Stimulated activated CD8-positive, alpha-beta memory T cell treated with anti-CD3 and anti-CD28 coated beads, Interleukin-7, amount 100 ng/mL, for 24 hours (primary cell): ENCODE data around the gene IL20RA.
"Not testable (repeated sequence)": the region's sequence is repeated elsewhere in the genome, so short reads cannot be mapped to it uniquely, and the experiment has no call there.

Experiments used
- DNase-seq: peaks from one replicate; pipeline ENCODE4 v3.0.0-alpha.2; 2020; ENCODE audit warnings: low read depth

IL20RA gene

DNA sequence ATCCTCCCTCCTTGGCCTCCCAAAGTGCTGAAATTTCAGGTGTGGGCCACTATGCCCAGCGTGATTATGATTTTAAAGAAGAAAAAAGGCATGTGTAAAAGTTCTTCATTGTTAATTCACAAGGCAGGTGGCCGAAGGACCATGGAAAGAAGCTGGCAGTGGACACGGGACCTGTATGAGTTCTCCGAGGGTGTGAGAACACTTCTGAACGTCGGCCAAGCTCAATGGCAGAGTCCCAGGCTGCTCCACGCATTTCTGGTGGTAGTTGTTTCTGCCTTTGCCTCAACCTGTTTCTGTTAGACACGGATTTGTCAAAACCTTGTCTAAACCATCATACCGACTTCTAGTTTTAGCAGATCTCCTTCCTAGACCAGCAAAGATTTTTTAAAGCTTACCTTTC, 36.6 kb downstream of the IL20RA start:
- DNase-seq, result no peak

DNA sequence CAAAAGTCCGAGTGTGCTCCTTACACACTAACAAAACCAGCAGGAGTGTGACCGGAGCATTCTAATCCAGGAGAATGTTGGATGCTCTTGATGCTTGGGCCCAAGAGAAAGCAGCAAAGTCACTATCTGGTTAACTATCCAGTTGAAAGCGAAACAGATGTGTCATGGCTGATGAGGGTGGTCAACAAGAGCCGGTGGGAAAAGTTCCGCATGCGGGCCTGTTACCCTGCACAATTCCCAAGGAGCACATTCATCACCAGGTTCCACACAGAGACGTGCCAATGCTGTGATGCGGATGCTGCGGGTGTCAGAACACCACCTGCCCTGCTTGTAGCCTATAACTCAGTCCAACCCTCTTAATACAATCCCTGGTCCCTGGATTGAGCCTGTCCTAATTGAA, 38.7 kb downstream of the IL20RA start:
- no peak for DNase-seq

- DNase-seq, result no peak
Measured at GRCh38 chr6:137005073-137005472, 39.7 kb downstream of the IL20RA start.

DNA sequence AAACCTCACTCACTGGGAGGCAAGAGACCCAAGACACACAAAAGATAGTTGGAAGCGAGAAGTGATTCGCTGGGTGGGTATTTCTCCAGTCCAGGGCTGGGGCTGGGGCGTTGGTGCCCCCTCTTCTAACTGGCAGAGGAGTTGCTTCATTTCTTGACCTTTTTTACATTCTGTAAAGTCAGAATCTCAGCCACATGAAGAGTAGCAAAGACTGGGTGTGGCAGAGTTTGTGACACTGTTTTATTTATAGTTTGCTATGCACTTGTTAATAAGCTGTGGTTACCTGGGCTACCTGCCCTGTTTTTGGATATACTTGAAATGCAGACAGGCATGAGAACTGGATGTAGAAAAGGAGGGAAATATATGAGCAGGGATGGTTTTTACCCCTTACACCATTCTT, 42.3 kb downstream of the IL20RA start:
- no peak for DNase-seq

GRCh38 chr6:137001977-137002302, 42.8 kb downstream of the IL20RA start:
- no peak for DNase-seq

GRCh38 chr6:137001299-137001976, 43.3 kb downstream of the IL20RA start:
- DNase-seq, result no peak

GRCh38 chr6:137000825-137001224, 43.9 kb downstream of the IL20RA start:
- no peak for DNase-seq

- no peak for DNase-seq
Measured at GRCh38 chr6:136995521-136995920, 49.2 kb downstream of the IL20RA start.

GRCh38 chr6:136994782-136995181, 50.0 kb downstream of the IL20RA start:
- DNase-seq, result no peak

DNA sequence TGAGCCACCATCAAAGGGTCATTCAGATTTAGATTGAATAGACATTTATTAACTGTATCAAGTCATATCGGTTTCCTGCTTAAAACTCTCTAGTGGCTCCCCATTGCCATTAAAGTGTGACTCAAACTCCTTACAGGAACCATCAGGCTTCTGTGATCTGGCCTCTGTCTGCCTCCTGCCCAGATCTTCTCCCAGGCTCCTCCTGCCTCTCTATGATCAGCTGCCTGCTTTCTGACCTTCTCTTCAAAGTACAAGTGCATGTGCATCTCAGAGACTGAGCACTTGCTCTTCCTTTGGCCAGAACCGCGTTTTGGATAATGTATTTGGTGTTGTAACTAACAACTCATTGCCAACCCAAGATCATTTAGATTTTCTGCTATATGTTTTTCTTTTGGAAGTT, 52.7 kb downstream of the IL20RA start:
- no peak for DNase-seq

- DNase-seq, result no peak
Measured at GRCh38 chr6:136991646-136992045, 53.1 kb downstream of the IL20RA start.

- DNase-seq, result no peak
Measured at GRCh38 chr6:136990754-136991153, 54.0 kb downstream of the IL20RA start.

- no peak for DNase-seq
Measured at GRCh38 chr6:136990242-136990578, 54.6 kb downstream of the IL20RA start.

DNA sequence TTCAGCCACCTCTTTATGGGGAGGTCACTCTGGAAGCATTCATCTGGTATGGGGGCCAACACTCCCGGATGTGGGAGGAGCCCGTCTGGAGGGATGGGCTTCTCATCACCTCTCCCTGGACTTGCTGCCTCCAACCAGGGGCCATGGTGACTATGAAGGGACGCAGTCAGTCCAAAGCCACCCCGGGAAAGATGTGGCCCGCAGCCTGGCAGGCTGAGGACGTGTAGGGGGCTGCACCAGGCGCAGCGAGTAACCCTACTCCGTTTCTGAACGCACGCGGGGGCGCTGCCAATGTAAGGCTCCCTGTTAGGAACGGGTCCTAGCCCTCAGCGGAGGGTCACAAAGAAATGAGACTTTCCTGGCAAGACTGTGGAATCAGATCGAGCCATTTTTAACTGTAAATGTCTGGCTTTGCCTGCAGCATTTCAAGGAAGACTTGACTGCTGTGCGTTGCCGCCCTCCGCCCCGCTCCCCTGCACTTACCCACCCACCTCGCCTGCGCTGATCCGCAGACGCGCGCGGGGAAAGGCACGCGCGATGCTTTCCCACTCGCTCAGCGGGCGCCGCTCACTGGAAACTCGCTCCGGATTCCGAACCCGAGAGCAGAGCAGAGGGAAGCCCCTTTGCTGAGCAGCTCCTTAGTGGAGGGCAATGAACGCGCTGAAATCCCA, 55.1 kb downstream of the IL20RA start:
- no peak for DNase-seq

DNA sequence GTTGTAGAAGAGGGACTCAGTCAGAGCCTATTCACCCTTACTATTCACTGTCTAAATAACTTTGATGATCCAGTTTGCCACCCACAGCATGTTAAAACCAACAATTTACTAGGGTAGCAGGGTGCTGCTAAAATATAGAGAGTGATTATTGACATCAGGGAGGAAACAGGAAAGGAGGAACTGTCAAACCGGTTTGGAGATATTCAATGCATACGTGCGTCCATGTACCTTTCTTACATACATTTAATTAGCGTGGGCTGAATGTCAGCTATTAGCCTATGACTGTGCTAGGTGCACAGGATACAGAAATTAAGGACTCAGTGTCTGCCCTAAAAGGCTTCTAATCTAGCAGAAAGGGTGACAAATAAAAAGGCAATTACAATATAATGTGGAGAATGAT, 57.2 kb downstream of the IL20RA start:
- DNase-seq, result no peak

- no peak for DNase-seq
Measured at GRCh38 chr6:136985502-136985901, 59.3 kb downstream of the IL20RA start.

DNA sequence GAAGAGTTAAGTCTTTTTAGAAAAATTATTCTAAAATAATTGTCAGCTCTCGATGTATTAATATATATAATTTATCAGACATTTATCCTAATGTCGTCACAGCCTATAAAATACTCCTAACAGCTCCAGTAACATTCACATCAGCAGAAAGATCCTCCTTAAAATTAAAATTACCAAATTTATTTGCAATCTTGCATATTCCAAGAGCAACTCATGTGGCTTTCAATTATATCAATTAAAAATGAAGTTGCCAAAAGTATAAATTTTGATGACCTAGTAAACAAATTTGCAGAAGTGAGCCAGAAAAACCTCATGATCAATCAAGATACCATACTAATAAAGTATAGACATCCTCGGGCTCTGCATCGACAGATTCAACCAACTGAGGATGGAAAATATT, 60.2 kb downstream of the IL20RA start:
- no peak for DNase-seq

DNA sequence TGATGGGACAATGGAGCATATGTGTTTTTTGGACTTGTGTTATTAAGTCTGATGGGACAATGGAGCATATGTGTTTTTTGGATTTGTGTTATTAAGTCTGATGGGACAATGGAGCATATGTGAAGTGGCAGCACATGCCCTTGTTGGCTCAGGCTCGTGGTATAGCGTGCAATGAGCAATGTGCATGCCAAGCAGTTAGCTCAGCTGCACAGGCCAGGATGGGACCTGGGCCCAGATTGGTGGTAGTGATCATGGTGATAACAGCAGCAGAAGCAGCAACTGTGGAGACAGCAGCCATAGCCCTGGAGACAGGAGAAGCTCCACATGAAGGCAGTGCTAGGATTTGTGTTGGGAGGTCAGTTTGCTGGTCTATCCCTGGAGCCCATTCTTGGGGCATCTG, 61.1 kb downstream of the IL20RA start:
- no peak for DNase-seq

DNA sequence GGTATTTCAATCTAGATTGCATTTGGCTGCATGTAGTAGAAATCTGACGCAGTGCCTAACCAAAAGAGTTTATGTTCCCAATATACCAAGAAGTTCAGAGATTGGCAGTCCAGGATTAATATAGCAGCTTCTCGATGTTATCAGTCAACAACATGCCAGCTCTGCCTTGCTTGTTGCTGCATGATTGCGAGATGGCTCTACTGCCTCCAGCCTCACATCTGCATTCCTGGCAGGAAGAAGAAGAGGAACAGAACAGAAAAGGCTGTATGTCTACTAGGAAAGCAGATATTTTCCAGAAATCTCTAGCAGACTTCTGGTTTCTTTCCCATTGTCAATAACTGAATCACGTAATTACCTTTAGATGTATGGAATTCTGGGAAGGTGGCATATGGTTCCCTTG, 61.8 kb downstream of the IL20RA start:
- no peak for DNase-seq

DNA sequence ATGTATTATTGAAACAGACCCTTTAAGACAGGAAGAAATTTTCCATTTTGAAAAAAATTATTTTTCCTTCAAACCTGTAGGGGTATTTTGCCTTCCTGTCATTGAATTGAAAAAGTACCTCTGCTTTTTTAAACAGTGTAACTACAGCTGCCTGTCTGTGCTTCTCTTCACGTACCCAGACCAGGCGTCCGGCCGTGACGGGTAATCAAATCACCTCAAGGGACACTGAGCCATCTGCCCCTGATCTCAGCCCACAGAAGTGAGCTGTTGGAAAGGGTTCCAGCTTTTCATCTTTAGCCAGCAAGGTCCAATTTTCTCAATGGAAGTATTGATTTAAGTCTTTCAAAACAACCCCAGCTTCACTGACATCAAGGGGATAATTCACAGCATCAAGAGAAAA, 64.7 kb downstream of the IL20RA start:
- no peak for DNase-seq

GRCh38 chr6:136979206-136979605, 65.6 kb downstream of the IL20RA start:
- DNase-seq, result no peak

- DNase-seq, result no peak
Measured at GRCh38 chr6:136977075-136977474, 67.7 kb downstream of the IL20RA start.

- no peak for DNase-seq
Measured at GRCh38 chr6:136975089-136975715, 69.6 kb downstream of the IL20RA start.

GRCh38 chr6:136973781-136974180, 71.0 kb downstream of the IL20RA start:
- DNase-seq, result not testable (repeated sequence)
